Right renal pelvis (tissue), 4 donors: ENCODE results near the gene MICAL2. TPM values are rescaled to one million over a fixed set of nuclear protein-coding genes. Genes with fewer than 3 reads are reported as not detected.

Experiments used
- DNase-seq, 4 donors: peaks; one replicate each; pipeline ENCODE4 v3.0.0-alpha.2; 2013; ENCODE audit warnings: low read depth in 4 of 4, low spot score in 3 of 4, missing footprints in 1 of 4
- polyA plus RNA-seq, 4 donors: library from polyadenylated mRNA; unstranded; fragments of 120-200 nt; gene quantifications; one replicate each; pipeline ENCODE4 v1.2.1, GENCODE V29; 2013; ENCODE audit not compliant: insufficient read length in 4 of 4

MICAL2 gene
- polyA plus RNA-seq, 4 donors: 6.3 to 9.4 (median 8.0) TPM

DNA sequence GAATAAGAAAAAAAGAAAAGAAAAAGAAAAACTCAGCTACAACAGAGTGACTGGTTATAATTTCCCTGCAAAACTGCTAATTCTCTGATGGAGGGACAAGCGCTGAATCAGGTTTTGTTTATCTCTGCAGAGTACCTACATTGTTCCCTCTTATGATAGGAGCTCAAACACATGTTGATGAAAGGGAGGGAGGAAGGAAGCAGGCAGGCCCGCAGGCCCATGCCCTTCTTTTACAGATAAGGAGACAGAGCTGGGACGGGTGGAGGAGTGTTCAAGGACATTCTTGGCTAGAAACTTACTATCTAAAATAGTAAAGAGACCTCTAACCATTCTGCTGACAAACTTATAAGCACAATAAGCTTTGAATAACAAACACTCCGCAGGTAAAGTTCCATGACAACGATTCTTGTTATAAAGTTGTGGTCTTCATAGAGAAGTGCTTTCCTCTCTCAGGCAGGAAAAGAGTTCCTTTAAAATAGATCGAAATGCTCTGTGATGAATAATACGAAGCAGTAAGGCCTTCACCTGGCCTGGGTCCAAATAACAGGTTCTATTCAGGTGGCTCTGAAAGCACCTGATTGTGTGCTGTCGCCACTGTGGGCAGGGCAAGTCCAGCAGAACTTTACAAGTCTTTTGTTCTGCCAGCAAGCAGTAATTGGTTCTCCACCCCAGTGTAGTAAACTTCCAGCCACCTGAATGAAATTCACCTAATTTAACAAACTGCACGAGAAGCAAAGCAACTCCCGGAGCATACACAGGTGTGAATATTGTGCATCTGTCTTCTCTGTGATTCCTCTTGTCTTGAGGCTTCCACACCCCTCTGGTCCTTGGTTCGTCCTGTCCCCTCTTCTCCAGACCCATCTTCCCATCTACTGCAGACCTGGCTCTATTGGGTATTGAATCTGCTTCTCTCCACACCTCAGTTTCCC is 15.3 kb upstream of the MICAL2 start:
- DNase-seq: no peak

- DNase-seq: no peak
Observed at GRCh38 chr11:12097219-12097618, 13.2 kb upstream of the MICAL2 start.

- no peak for DNase-seq
Observed at GRCh38 chr11:12098601-12099000, 11.8 kb upstream of the MICAL2 start.

DNA sequence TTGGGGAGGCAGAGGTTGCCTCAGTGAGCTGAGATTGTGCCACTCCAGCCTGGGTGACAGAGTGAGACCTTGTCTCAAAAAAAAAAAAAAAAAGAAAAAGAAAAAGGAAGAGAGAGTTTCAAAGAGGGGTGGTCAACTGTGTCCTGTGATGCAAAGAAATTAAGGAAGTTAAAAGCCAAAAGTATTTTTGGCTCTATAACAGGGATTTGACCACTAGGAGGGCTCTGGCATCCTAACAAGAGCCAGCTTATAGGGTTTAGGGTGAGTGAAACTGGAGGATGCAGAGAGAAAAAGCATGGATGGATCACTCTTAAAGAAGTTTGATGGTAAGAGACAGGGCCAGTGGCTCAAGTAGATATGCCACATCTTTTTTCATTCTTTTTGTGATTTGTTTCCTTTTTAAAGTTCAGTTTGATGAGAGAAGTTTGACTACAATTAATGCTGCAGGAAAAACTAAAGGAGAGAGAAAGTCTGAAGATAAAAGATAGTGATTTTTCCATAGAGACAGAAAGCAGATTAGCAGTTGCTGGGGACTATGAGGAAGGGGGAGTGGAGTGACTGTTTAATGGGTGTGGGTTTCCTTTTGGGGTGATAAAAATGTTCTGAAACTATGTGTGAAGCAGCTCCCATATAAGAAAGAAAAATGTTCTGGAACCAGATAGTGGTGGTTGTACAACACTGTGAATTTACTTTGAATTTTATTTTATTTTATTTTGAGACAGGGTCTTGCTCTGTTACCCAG is 11.1 kb upstream of the MICAL2 start:
- DNase-seq: no peak

GRCh38 chr11:12100429-12100828 is 10.0 kb upstream of the MICAL2 start:
- DNase-seq: no peak

- no peak for DNase-seq
Observed at GRCh38 chr11:12100841-12101242, 9.5 kb upstream of the MICAL2 start.

GRCh38 chr11:12101318-12101717 is 9.1 kb upstream of the MICAL2 start:
- DNase-seq: no peak

DNA sequence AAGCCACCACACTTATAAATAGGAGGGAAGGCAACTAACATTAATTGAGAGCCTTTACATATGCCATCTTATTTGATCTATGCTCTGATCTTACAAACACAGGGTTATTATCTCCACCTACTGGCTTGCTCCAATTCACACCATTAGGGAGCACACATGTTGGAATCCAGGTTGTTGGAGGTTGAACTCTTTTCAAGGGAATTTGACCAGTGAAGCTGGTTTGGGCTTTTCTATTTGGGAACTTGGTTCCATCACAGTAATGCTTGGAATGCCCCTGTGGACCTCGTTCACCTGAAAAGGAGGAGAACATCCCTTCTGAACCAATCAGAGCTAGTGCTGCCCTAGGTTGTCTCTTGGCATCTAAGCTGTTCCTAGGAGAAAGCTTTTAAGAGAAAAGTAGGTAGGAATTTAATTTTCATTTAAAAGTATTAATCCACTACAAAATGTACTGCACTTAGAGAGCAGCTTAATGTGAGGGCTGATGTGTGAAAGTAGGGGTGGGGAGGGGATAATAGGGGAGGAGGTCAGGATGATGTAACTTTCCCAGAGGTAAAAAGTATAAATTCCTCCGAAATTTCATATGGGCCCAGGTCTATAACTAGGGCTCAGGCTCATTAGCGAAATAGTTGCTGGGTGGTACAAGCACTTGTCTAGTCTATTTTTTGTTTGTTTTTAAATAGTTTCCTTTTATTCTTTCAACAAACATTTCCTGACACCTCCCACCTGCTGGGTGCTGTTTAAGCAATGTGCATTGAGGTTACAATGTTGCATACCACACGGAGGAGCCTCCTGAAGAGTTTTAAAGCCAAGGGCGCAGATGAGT is 7.6 kb upstream of the MICAL2 start:
- no peak for DNase-seq

GRCh38 chr11:12103411-12104225 is 6.8 kb upstream of the MICAL2 start:
- DNase-seq: no peak

- DNase-seq: no peak
Observed at GRCh38 chr11:12105471-12105870, 4.9 kb upstream of the MICAL2 start.

GRCh38 chr11:12106101-12106500 is 4.3 kb upstream of the MICAL2 start:
- no peak for DNase-seq

DNA sequence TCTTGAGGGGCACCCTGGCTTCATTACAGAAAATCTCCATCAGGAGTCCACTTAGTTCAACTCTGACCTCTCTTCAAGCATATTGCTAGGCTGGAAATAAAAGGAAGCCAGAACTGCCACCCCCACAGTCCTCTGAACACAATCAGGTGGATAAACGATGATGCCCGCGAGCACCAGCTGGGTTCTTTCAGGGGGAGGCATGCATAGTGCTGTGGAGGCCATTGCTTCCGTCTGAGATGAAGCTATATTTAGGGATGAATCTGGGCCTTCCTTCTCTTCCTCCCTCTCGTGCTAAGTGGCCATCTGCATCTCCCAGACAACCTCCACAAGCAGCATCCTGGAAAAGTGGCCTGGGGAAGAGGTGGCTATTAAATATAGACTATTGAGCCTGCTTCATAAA is 3.9 kb upstream of the MICAL2 start:
- DNase-seq: no peak

GRCh38 chr11:12108875-12109453 is 1.4 kb upstream of the MICAL2 start:
- DNase-seq: no peak

GRCh38 chr11:12109591-12110196 is 696 bp upstream of the MICAL2 start:
- DNase-seq: no peak

- DNase-seq: no peak
Observed at GRCh38 chr11:12110714-12111548, 541 bp downstream of the MICAL2 start.

DNA sequence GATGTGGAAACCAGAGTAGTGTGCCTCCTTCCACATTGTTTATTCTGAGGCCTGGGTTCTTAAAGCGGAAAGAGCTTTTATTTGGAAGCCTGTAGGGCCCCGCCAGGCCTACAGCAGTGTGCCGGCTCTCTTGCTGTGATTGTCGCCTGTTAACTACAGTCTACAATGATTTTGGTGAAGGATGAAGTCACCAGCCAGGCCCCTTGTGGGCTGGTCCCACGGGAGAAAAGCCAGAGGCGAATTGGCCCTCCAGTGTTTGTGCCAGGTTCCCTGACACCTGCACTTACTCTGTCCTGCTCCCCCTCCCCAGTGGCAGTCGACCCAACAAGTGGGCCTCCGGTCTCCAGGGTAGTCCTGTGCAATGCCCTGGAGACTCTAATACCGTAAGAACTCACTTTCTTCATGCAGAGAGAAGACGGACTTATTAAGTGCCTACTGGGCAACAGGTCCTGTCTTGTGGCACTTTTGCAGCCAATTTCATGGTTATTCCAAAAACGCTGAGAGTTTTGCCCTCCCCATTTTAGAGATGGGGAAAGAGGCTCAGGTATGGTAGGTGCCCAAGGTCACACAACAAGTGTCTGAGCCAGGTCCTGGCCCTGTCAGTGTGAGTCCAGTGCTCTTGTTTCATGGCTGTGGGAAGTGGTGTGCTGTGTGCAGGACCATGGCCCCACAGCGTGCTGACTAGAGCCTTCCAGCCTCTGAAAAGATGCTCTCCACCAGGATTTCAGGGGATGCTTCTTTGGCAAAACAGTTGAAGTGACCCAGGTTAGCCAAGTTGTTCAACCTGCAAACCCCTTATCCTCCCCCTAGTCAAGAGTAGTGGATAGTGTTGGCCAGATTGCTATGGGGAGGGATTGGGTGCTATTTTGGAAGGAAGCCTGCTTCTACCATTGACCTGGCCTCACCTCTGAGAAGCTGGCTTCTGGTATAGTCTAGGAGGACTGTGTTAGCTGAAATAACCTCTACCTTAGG is 1.4 kb downstream of the MICAL2 start:
- DNase-seq: no peak

DNA sequence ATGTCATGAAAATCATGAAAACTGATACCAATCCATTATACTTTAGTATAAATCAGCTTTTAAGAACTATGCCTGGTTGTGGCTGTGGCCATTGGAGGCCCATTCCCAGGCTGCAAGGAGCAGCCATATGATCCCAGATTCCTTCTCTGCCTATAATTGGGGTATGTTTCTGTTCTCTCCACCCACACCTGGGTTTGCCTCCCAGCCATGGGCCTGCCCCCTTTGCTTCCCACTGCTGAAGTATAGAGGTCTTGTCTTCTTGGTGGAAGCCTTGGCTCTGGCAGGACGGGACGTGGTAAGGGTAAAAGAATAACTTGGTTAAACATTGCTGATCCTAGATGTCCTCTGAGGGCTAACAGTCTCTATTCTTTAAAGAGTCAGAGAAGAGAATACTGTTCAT is 2.4 kb downstream of the MICAL2 start:
- DNase-seq: no peak
